GM12878 (cell line): ENCODE measurements around the gene LMBR1. TPM values are rescaled to one million over a fixed set of nuclear protein-coding genes. Genes with fewer than 3 reads are reported as not detected.

Source experiments
- ATAC-seq: fragments of 200-7000 bp; cut with Tn5 transposase; 3 replicates; pipeline ENCODE4 v1.9.1; 2020; ENCODE audit warnings: mild to moderate bottlenecking, moderate library complexity
- BruUV-seq: library from RNA; stranded (reverse); fragments of 400-500 nt; replicated peaks from 2 replicates; lab custom pipeline; 2021; lab: Mats Ljungman, UMichigan
- CTCF ChIA-PET: fragments of 300-600 bp; sonication (Branson Sonifier 250); formaldehyde crosslinking; extraction: SDS; loops from one replicate; lab custom pipeline; 2021; ENCODE audit warnings: inconsistent platforms; lab: Yijun Ruan, JAX
- POLR2A ChIA-PET: fragments of 350-600 bp; formaldehyde crosslinking; extraction: SDS; loops from one replicate; lab custom pipeline; 2021; ENCODE audit warnings: inconsistent platforms; lab: Charles Lee
- RAD21 ChIA-PET: fragments of 300-600 bp; sonication (Branson Sonifier 250); formaldehyde crosslinking; loops from one replicate; lab custom pipeline; 2023; ENCODE audit warnings: antibody characterized with exemption; ENCODE audit not compliant: unreplicated experiment; lab: Charles Lee
- SMC1A ChIA-PET: fragments of 300-600 bp; sonication (Branson Sonifier 250); formaldehyde crosslinking; loops from one replicate; lab custom pipeline; 2023; ENCODE audit not compliant: unreplicated experiment, uncharacterized antibody; lab: Charles Lee
- DNase-seq: peaks from one replicate; pipeline ENCODE4 v3.0.0-alpha.2; 2011; ENCODE audit warnings: low read depth, low spot score
- FAIRE-seq: peaks from 3 replicates; lab custom pipeline; 2011; peaks lifted over from hg19 to GRCh38; lab: Jason Lieb, UNC
- H2AFZ ChIP-seq: 2 replicates; pipeline ENCODE4 v1.6.0; 2011; ENCODE audit warnings: low read depth, low read length, control low read depth; ENCODE audit not compliant: control insufficient read depth
- H3K27ac ChIP-seq: 2 replicates; pipeline ENCODE4 v1.5.1; 2011; ENCODE audit warnings: control low read depth; ENCODE audit not compliant: control insufficient read depth, insufficient read depth
- H3K27me3 ChIP-seq, 2 experiments: replicated peaks in 1 of 2; 2 replicates each; pipeline versions ENCODE4 v1.6.0 to v1.6.1; 2011; ENCODE audit warnings: low read length in 1 of 2; ENCODE audit not compliant: control insufficient read depth in 2 of 2, insufficient read depth in 2 of 2
- H3K36me3 ChIP-seq, 2 experiments: 2 replicates each; pipeline ENCODE4 v1.5.1; 2011; ENCODE audit warnings: low read length in 1 of 2; ENCODE audit not compliant: control insufficient read depth in 2 of 2, insufficient read depth in 2 of 2
- H3K4me1 ChIP-seq: 2 replicates; pipeline ENCODE4 v1.6.1; 2011; ENCODE audit warnings: mild to moderate bottlenecking, low read length, moderate library complexity, mixed read lengths; ENCODE audit not compliant: control insufficient read depth, insufficient read depth
- H3K4me2 ChIP-seq: 2 replicates; pipeline ENCODE4 v1.6.0; 2011; ENCODE audit warnings: control low read depth; ENCODE audit not compliant: control insufficient read depth, insufficient read depth
- H3K4me3 ChIP-seq: fragments of 200-600 bp; sonication (generic); 2 replicates; pipeline ENCODE4 v1.5.1; 2016
- H3K79me2 ChIP-seq: 2 replicates; pipeline ENCODE4 v1.6.0; 2011; ENCODE audit warnings: low read length; ENCODE audit not compliant: control insufficient read depth, insufficient read depth
- H3K9ac ChIP-seq: 2 replicates; pipeline ENCODE4 v1.8.0; 2011; ENCODE audit warnings: low read length, control low read depth, mixed read lengths; ENCODE audit not compliant: control insufficient read depth, insufficient read depth
- H3K9me3 ChIP-seq: replicated peaks from 3 replicates; pipeline ENCODE4 v1.5.1; 2011; ENCODE audit warnings: mild to moderate bottlenecking, low read length; ENCODE audit not compliant: control insufficient read depth, insufficient read depth
- H4K20me1 ChIP-seq: 2 replicates; pipeline ENCODE4 v1.6.0; 2011; ENCODE audit not compliant: control insufficient read depth, insufficient read depth
- CREB1 ChIP-seq: IDR thresholded peaks from 2 replicates; pipeline ENCODE4 v1.6.1; 2012; ENCODE audit warnings: low read depth, mild to moderate bottlenecking, inconsistent platforms
- ETV6 ChIP-seq, 2 experiments: fragments of 450-650 bp in 1 of 2; IDR thresholded peaks in 1 of 2; conservative IDR thresholded peaks in 1 of 2; 2 replicates each; pipeline ENCODE4 v1.6.1; 2014; ENCODE audit warnings: antibody characterized with exemption in 1 of 2, borderline replicate concordance in 1 of 2, low read depth in 1 of 2, mild to moderate bottlenecking in 1 of 2, moderate library complexity in 1 of 2
- MXI1 ChIP-seq: fragments of 150-350 bp; IDR thresholded peaks from 2 replicates; pipeline ENCODE4 v1.6.1; 2011; ENCODE audit warnings: low read depth, mild to moderate bottlenecking, inconsistent platforms, low read length, improper control_type of control experiment
- NRF1 ChIP-seq: conservative IDR thresholded peaks from 2 replicates; pipeline ENCODE4 v1.6.1; 2011; ENCODE audit warnings: mild to moderate bottlenecking, low read depth, low read length, improper control_type of control experiment
- TCF7 ChIP-seq: IDR thresholded peaks from 2 replicates; pipeline ENCODE4 v1.6.1; 2014; ENCODE audit warnings: antibody characterized with exemption, borderline replicate concordance
- ZNF274 ChIP-seq: IDR thresholded peaks from one replicate; pipeline ENCODE4 v1.8.0; 2011; ENCODE audit not compliant: insufficient read length, insufficient read depth
- WGBS: methylation state at CpG from one replicate; pipeline ENCODE4 v1.1.6; 2016; ENCODE audit warnings: low lambda C conversion rate; ENCODE audit not compliant: insufficient replicate concordance, insufficient coverage; ENCODE audit errors: missing lambda C conversion rate; 5-methylcytosine and 5-hydroxymethylcytosine counted together
- in situ Hi-C: fragments of 300-500 bp; cut with MboI; formaldehyde crosslinking; loops from 9 replicates; pipeline ENCODE4 v1.14.3; 2018; ENCODE audit warnings: mixed read lengths
- intact Hi-C: fragments of 100-400 bp; cut with micrococcal nuclease; formaldehyde crosslinking; loops from one replicate; pipeline ENCODE4 v1.14.2; 2022; ENCODE audit not compliant: unreplicated experiment
- polyA plus RNA-seq, 11 experiments: library from polyadenylated mRNA; depleted of rRNA in 4 of 11; unstranded in 6 of 11; stranded (reverse) in 5 of 11; fragments of >200 nt; fragmentation: Nextera tagmentation in 4 of 11; fragmentation: Illumina TruSeq in 1 of 11; extraction: Ambion mirVana in 4 of 11; extraction: Trizol in 1 of 11; gene quantifications; 1 replicate in 1 of 11; 2 replicates in 10 of 11; pipeline versions ENCODE4 v1.2.1 to v1.2.3, GENCODE V29; 2011 to 2016; ENCODE audit warnings: inconsistent platforms in 2 of 11, missing spikeins in 2 of 11, low read depth in 1 of 11
- total RNA-seq, 4 experiments: library from RNA; depleted of rRNA in 3 of 4; stranded (reverse); fragments of >200 nt in 3 of 4; fragmentation: Illumina TruSeq in 1 of 4; extraction: Trizol in 1 of 4; gene quantifications; 2 replicates each; pipeline versions ENCODE4 v1.2.1 to v1.2.3, GENCODE V29; 2013 to 2021
- TF ChIP-seq, protein P1 (sequence below): fragments of 450-650 bp; IDR thresholded peaks from 2 replicates; pipeline ENCODE4 v1.6.1; 2014; ENCODE audit warnings: mild to moderate bottlenecking

LMBR1 gene
- total and polyA plus RNA-seq, 10 of the 15 experiments (the other 5 are each of a cell fraction or from before 2014, with no cell fraction given): 4.0 to 63.5 (median 28.8) TPM

DNA sequence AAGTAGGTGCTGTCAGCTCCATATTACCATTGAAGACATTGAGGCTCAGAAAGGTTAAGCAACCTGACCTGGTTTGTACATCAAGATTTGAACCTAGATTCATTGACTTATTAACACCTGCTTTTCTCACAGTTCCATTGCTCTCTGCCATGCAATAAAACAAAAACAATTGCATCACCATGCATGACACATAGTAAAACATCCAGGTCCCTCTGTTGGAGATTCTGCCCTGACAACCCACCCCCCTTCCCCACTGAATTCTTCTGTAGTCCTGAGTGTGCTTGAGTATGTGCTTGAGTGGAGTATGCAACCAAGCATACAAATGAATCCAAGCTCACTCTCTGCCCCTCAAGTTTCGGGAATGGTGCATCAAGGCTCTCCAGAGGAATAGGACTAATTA lies 6.0 kb upstream of the LMBR1 start:
- BruUV-seq: no TSS peak
- no peak overlapping the region for H3K27ac ChIP-seq
- ATAC-seq: no peak
- no peaks in the 10 kb centered on the region for H3K36me3 ChIP-seq
- SMC1A ChIA-PET: no interaction called here
- DNase-seq: no peak
- CTCF ChIA-PET: interaction anchor here (1.4 kb wide), 1 partner anchor 21 kb away, joined by 3 read pairs; no protein-coding TSS in a partner anchor
- RAD21 ChIA-PET: no interaction called here
- H3K9me3 ChIP-seq: no peaks in the 10 kb centered on the region
- no peak for FAIRE-seq
- H3K4me1 ChIP-seq: peaks cover 25% of the 10 kb centered on the region
- H4K20me1 ChIP-seq: no peaks in the 10 kb centered on the region
- intact Hi-C loops: loop anchor here (5.0 to 10.0 kb wide), 2 partner anchors 116 to 238 kb away; partner anchors contain the start of genes MNX1 and UBE3C
- in situ Hi-C loops: no loop called here
- TF ChIP-seq, protein P1, sequence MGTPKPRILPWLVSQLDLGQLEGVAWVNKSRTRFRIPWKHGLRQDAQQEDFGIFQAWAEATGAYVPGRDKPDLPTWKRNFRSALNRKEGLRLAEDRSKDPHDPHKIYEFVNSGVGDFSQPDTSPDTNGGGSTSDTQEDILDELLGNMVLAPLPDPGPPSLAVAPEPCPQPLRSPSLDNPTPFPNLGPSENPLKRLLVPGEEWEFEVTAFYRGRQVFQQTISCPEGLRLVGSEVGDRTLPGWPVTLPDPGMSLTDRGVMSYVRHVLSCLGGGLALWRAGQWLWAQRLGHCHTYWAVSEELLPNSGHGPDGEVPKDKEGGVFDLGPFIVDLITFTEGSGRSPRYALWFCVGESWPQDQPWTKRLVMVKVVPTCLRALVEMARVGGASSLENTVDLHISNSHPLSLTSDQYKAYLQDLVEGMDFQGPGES: no peak
- TF ChIP-seq ZNF274 (no peak), ETV6 (conservative IDR thresholded peaks at IDR 0.05 in 1 of 2, IDR thresholded peaks at IDR 0.05 in 1 of 2; ENCODE audit: borderline replicate concordance in 1 of 2, low read depth in 1 of 2) (no peak), TCF7 (no peak), CREB1 (no peak), MXI1 (no peak), NRF1 (no peak)
- WGBS: 90% methylated on average over 1 of the region's 1 CpG
- H3K27me3 ChIP-seq: no peaks in the 10 kb centered on the region; a peak in 1 of 4 replicates
- POLR2A ChIA-PET: no interaction called here
- no peaks in the 10 kb centered on the region for H3K79me2 ChIP-seq
- H3K9ac ChIP-seq: no peak overlapping the region
- no peak overlapping the region for H2AFZ ChIP-seq
- H3K4me3 ChIP-seq: no peak overlapping the region
- no peak overlapping the region for H3K4me2 ChIP-seq
